Nucleus accumbens (tissue), 56 donors: ENCODE results near the gene ANKFY1.

Experiments
- DNase-seq, 56 donors: peaks; one replicate each; lab custom pipeline; 2025; lab: John Stamatoyannopoulos, UW

ANKFY1 gene

GRCh38 chr17:4161967-4162305, 101.8 kb downstream of the ANKFY1 start:
- peak in 20 of 56 donors; percentile 6 to 39 (median 21) for DNase-seq

GRCh38 chr17:4161192-4161966, 102.4 kb downstream of the ANKFY1 start:
- DNase-seq: peak in 1 of 56 donors; percentile 19

- peak in 1 of 56 donors; percentile 3 for DNase-seq
Observed at GRCh38 chr17:4160294-4160859, 103.4 kb downstream of the ANKFY1 start.

- no peak for DNase-seq
Observed at GRCh38 chr17:4159761-4160160, 104.0 kb downstream of the ANKFY1 start.

GRCh38 chr17:4157618-4158333, 106.0 kb downstream of the ANKFY1 start:
- no peak for DNase-seq

GRCh38 chr17:4156750-4157381, 106.9 kb downstream of the ANKFY1 start:
- no peak for DNase-seq

GRCh38 chr17:4155980-4156620, 107.7 kb downstream of the ANKFY1 start:
- no peak for DNase-seq

GRCh38 chr17:4154201-4154600, 109.6 kb downstream of the ANKFY1 start:
- DNase-seq: no peak

GRCh38 chr17:4152471-4152870, 111.3 kb downstream of the ANKFY1 start:
- DNase-seq: no peak

- no peak for DNase-seq
Observed at GRCh38 chr17:4150096-4150495, 113.7 kb downstream of the ANKFY1 start.

GRCh38 chr17:4148611-4149308, 115.0 kb downstream of the ANKFY1 start:
- no peak for DNase-seq

- peak in 10 of 56 donors; percentile 3 to 48 (median 22) for DNase-seq
Observed at GRCh38 chr17:4147751-4148310, 115.9 kb downstream of the ANKFY1 start.

- DNase-seq: no peak
Observed at GRCh38 chr17:4146641-4147040, 117.1 kb downstream of the ANKFY1 start.

- no peak for DNase-seq
Observed at GRCh38 chr17:4144422-4144747, 119.4 kb downstream of the ANKFY1 start.

- DNase-seq: peak in 55 of 56 donors; percentile 51 to 94 (median 81)
Observed at GRCh38 chr17:4143563-4144421, 120.0 kb downstream of the ANKFY1 start.

- peak in 3 of 56 donors; percentile 36 to 57 (median 42) for DNase-seq
Observed at GRCh38 chr17:4142107-4142900, 121.5 kb downstream of the ANKFY1 start.

GRCh38 chr17:4140125-4140524, 123.7 kb downstream of the ANKFY1 start:
- no peak for DNase-seq
